Stimulated activated CD8-positive, alpha-beta memory T cell treated with anti-CD3 and anti-CD28 coated beads, Interleukin-15, amount 100 ng/mL, for 24 hours (primary cell): Measurements from ENCODE around the gene DNAH14.
"Not testable (repeated sequence)": the region's sequence is repeated elsewhere in the genome, so short reads cannot be mapped to it uniquely, and the experiment has no call there.

Source experiments
- DNase-seq: peaks from one replicate; pipeline ENCODE4 v3.0.0-alpha.2; 2020; ENCODE audit warnings: low read depth

DNAH14 gene

GRCh38 chr1:225257081-225257480, 327.6 kb downstream of the DNAH14 start:
- DNase-seq, result no peak

GRCh38 chr1:225258811-225259210, 329.3 kb downstream of the DNAH14 start:
- no peak for DNase-seq

- DNase-seq, result no peak
Observed at GRCh38 chr1:225259542-225259941, 330.1 kb downstream of the DNAH14 start.

GRCh38 chr1:225260319-225260718, 330.8 kb downstream of the DNAH14 start:
- no peak for DNase-seq

- no peak for DNase-seq
Observed at GRCh38 chr1:225277445-225277844, 348.0 kb downstream of the DNAH14 start.

- no peak for DNase-seq
Observed at GRCh38 chr1:225280563-225280962, 351.1 kb downstream of the DNAH14 start.

GRCh38 chr1:225290244-225290643, 360.8 kb downstream of the DNAH14 start:
- no peak for DNase-seq

GRCh38 chr1:225299624-225300023, 370.1 kb downstream of the DNAH14 start:
- DNase-seq, result no peak

- no peak for DNase-seq
Observed at GRCh38 chr1:225300381-225300780, 370.9 kb downstream of the DNAH14 start.

GRCh38 chr1:225304996-225305395, 375.5 kb downstream of the DNAH14 start:
- DNase-seq, result no peak

GRCh38 chr1:225310544-225310943, 381.1 kb downstream of the DNAH14 start:
- DNase-seq, result not testable (repeated sequence)

- no peak for DNase-seq
Observed at GRCh38 chr1:225318706-225319575, 389.5 kb downstream of the DNAH14 start.

GRCh38 chr1:225319871-225320270, 390.4 kb downstream of the DNAH14 start:
- DNase-seq, result no peak

- DNase-seq, result no peak
Observed at GRCh38 chr1:225321784-225322183, 392.3 kb downstream of the DNAH14 start.

GRCh38 chr1:225329041-225329440, 399.6 kb downstream of the DNAH14 start:
- DNase-seq, result no peak

GRCh38 chr1:225329996-225330395, 400.5 kb downstream of the DNAH14 start:
- not testable (repeated sequence) for DNase-seq

GRCh38 chr1:225332686-225333085, 403.2 kb downstream of the DNAH14 start:
- no peak for DNase-seq

GRCh38 chr1:225335098-225335778, 405.8 kb downstream of the DNAH14 start:
- DNase-seq, result not testable (repeated sequence)

- DNase-seq, result no peak
Observed at GRCh38 chr1:225338545-225338944, 409.1 kb downstream of the DNAH14 start.

- no peak for DNase-seq
Observed at GRCh38 chr1:225341642-225342041, 412.2 kb downstream of the DNAH14 start.

GRCh38 chr1:225342695-225343094, 413.2 kb downstream of the DNAH14 start:
- no peak for DNase-seq

GRCh38 chr1:225343618-225344017, 414.1 kb downstream of the DNAH14 start:
- DNase-seq, result no peak

- no peak for DNase-seq
Observed at GRCh38 chr1:225347123-225347683, 417.7 kb downstream of the DNAH14 start.
